Ishikawa (cell line): Measurements from ENCODE around the gene FBXW12.

Experiments
- CEBPB ChIP-seq: IDR thresholded peaks from 2 replicates; pipeline ENCODE4 v1.6.1; 2012
- CREB1 ChIP-seq: IDR thresholded peaks from 2 replicates; pipeline ENCODE4 v1.6.1; 2012; ENCODE audit warnings: low read depth
- EGR1 ChIP-seq: IDR thresholded peaks from 2 replicates; pipeline ENCODE4 v1.6.1; 2012
- EP300 ChIP-seq: IDR thresholded peaks from 2 replicates; pipeline ENCODE4 v1.6.1; 2012; ENCODE audit warnings: borderline replicate concordance
- FOXM1 ChIP-seq: IDR thresholded peaks from 2 replicates; pipeline ENCODE4 v1.6.1; 2012; ENCODE audit warnings: low read depth, borderline replicate concordance
- NFIC ChIP-seq: IDR thresholded peaks from 2 replicates; pipeline ENCODE4 v1.6.1; 2012
- RAD21 ChIP-seq: IDR thresholded peaks from 2 replicates; pipeline ENCODE4 v1.6.1; 2012; ENCODE audit warnings: low read depth
- TAF1 ChIP-seq: IDR thresholded peaks from 2 replicates; pipeline ENCODE4 v1.6.1; 2012; ENCODE audit warnings: low read depth, mild to moderate bottlenecking
- TCF12 ChIP-seq: IDR thresholded peaks from 2 replicates; pipeline ENCODE4 v1.6.1; 2012; ENCODE audit warnings: low read depth
- TEAD4 ChIP-seq: IDR thresholded peaks from 2 replicates; pipeline ENCODE4 v1.6.1; 2012
- USF1 ChIP-seq: IDR thresholded peaks from 2 replicates; pipeline ENCODE4 v1.6.1; 2012
- YY1 ChIP-seq: IDR thresholded peaks from 2 replicates; pipeline ENCODE4 v1.6.1; 2012; ENCODE audit warnings: low read depth
- ZBTB7A ChIP-seq: IDR thresholded peaks from 2 replicates; pipeline ENCODE4 v1.6.1; 2012; ENCODE audit warnings: low read depth
- TF ChIP-seq, protein P1 (sequence below): IDR thresholded peaks from 2 replicates; pipeline ENCODE4 v1.6.1; 2012
- TF ChIP-seq, protein P2 (sequence below): IDR thresholded peaks from 2 replicates; pipeline ENCODE4 v1.6.1; 2012; ENCODE audit warnings: low read depth, mild to moderate bottlenecking

Gene FBXW12

GRCh38 chr3:48425281-48425812 is 53.3 kb downstream of the FBXW12 start:
- TF ChIP-seq, protein P1, sequence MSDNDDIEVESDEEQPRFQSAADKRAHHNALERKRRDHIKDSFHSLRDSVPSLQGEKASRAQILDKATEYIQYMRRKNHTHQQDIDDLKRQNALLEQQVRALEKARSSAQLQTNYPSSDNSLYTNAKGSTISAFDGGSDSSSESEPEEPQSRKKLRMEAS: peak; percentile 41; the same call in 1 of the 2 replicates
- TF ChIP-seq TEAD4 (no peak), CREB1 (no peak), ZBTB7A (no peak), YY1 (no peak)

DNA sequence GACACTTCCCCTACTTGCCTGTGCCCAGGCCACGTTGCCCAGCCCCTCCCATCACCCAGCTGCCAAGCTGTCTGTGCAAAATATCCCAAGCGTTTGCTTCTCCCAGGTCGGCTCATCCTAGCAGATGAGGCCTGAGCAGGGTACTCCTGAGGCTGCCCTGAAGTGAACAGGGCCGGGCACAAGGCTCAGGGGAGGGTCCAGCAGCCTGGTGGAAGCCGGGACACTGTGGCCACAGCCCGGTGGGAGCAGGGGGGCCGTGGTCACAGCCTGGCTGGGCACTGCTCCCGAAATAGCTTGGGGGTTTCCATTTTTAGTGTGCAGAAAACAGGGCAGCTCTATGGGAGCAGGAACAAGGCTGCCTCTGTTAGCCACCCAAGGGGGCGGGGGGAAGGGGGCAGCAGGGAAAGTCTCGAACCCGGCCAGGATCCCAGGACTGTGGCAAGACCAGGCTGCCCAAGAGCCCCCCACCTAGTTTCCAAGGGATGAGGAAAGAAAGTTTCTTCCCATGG is 54.4 kb downstream of the FBXW12 start:
- TF ChIP-seq, protein P1: no peak
- TF ChIP-seq EP300 (no peak), FOXM1 (no peak), EGR1 (no peak), RAD21 (no peak), CEBPB (no peak), USF1 (no peak), NFIC (no peak)
- TF ChIP-seq, protein P2, sequence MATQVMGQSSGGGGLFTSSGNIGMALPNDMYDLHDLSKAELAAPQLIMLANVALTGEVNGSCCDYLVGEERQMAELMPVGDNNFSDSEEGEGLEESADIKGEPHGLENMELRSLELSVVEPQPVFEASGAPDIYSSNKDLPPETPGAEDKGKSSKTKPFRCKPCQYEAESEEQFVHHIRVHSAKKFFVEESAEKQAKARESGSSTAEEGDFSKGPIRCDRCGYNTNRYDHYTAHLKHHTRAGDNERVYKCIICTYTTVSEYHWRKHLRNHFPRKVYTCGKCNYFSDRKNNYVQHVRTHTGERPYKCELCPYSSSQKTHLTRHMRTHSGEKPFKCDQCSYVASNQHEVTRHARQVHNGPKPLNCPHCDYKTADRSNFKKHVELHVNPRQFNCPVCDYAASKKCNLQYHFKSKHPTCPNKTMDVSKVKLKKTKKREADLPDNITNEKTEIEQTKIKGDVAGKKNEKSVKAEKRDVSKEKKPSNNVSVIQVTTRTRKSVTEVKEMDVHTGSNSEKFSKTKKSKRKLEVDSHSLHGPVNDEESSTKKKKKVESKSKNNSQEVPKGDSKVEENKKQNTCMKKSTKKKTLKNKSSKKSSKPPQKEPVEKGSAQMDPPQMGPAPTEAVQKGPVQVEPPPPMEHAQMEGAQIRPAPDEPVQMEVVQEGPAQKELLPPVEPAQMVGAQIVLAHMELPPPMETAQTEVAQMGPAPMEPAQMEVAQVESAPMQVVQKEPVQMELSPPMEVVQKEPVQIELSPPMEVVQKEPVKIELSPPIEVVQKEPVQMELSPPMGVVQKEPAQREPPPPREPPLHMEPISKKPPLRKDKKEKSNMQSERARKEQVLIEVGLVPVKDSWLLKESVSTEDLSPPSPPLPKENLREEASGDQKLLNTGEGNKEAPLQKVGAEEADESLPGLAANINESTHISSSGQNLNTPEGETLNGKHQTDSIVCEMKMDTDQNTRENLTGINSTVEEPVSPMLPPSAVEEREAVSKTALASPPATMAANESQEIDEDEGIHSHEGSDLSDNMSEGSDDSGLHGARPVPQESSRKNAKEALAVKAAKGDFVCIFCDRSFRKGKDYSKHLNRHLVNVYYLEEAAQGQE: no peak

GRCh38 chr3:48426944-48427629 is 55.1 kb downstream of the FBXW12 start:
- no peak for TF ChIP-seq YY1
- no peak for TF ChIP-seq CREB1
- no peak for TF ChIP-seq FOXM1
- TF ChIP-seq, protein P2: no peak
- no peak for TF ChIP-seq RAD21

DNA sequence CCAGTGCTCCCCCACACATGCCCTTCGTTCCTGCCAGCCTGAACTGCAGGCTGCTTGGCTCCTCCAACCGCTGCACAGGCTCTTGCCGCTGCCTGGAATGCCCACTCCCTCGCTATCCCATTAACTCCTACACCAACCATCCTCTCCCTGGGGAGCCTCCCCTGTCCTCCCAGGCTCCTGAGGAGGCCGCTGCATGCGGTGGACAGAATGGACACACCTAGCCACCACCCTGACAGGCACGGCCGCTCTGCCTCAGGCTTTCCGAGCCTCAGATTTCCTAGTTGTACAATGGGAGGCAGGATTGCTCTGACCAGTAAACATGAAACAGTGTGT is 55.6 kb downstream of the FBXW12 start:
- TF ChIP-seq EP300 (no peak), TAF1 (no peak), USF1 (no peak), ZBTB7A (no peak), RAD21 (no peak), CEBPB (no peak), NFIC (no peak), TCF12 (no peak), FOXM1 (no peak), CREB1 (no peak), YY1 (no peak), EGR1 (no peak), TEAD4 (no peak)
- TF ChIP-seq, protein P2: no peak
- TF ChIP-seq, protein P1: no peak

DNA sequence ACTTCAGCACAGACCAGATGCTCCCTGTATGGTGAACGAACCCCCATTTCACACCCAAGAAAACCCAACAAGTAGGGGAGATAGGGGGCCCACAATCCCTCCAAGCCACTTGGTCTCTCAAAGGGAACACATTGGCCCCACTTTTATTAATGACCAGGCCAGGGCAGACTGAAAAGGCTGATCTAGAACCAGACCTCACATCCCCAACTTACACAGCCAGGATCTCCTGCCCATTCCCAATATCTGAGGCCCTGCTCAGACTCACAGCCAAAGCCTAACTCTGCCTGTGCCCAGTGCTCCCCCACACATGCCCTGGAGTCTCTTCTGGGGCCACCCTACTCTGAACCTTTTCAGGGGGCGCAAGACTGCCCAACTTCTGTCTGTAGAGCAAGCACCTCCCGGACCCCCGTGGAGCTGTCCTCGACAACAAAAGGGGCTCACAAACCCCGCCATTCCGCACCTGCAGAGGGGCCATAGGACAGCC is 56.1 kb downstream of the FBXW12 start:
- TF ChIP-seq YY1: no peak
- TF ChIP-seq TEAD4: no peak
- TF ChIP-seq NFIC: no peak
- no peak for TF ChIP-seq RAD21
- TF ChIP-seq EGR1: no peak
- no peak for TF ChIP-seq USF1
- TF ChIP-seq CEBPB: no peak
